ENCODE data around the gene KLHL21.

KLHL21 gene

GRCh38 chr1:6574818-6575217, 27.9 kb downstream of the KLHL21 start:
- H3K9ac ChIP-seq (ENCODE audit: low read length) = no peak overlapping the region
- no peak overlapping the region for H3K4me3 ChIP-seq (ENCODE audit: low read depth, low read length, poor library complexity, severe bottlenecking)
- H3K9me3 ChIP-seq (ENCODE audit: low read length) = peaks cover 10% of the 10 kb centered on the region
- peaks cover 47% of the 10 kb centered on the region for H3K4me1 ChIP-seq (ENCODE audit: insufficient read depth, low read length, severe bottlenecking)
- H3F3A ChIP-seq (ENCODE audit: insufficient read depth, low read length) = no peaks in the 10 kb centered on the region
- H3K4me2 ChIP-seq (ENCODE audit: low read length) = no peak overlapping the region
- no peaks in the 10 kb centered on the region for H3K27me3 ChIP-seq (ENCODE audit: insufficient read depth, low read length)
- peaks cover 11% of the 10 kb centered on the region for H3K36me3 ChIP-seq (ENCODE audit: insufficient read depth, low read length)
- H2AFZ ChIP-seq (ENCODE audit: low read length) = no peak overlapping the region
- TF ChIP-seq CTCF (IDR thresholded peaks at IDR 0.05; ENCODE audit: low read length) = no peak
- no peak for TF ChIP-seq EZH2 (IDR thresholded peaks at IDR 0.05; ENCODE audit: borderline replicate concordance, low read length)
- no peak overlapping the region for H3K27ac ChIP-seq (ENCODE audit: low read depth, low read length, poor library complexity, severe bottlenecking)
- no peaks in the 10 kb centered on the region for H3K79me2 ChIP-seq (ENCODE audit: insufficient read depth, low read length)
- H3K9me2 ChIP-seq (ENCODE audit: low read depth, low read length) = no peaks in the 10 kb centered on the region
- H4K20me1 ChIP-seq (ENCODE audit: insufficient read depth, low read length) = no peaks in the 10 kb centered on the region

GRCh38 chr1:6574025-6574620, 28.5 kb downstream of the KLHL21 start:
- H3K9ac ChIP-seq (ENCODE audit: low read length) = no peak overlapping the region
- no peaks in the 10 kb centered on the region for H3K79me2 ChIP-seq (ENCODE audit: insufficient read depth, low read length)
- H2AFZ ChIP-seq (ENCODE audit: low read length) = no peak overlapping the region
- no peak overlapping the region for H3K27ac ChIP-seq (ENCODE audit: low read depth, low read length, poor library complexity, severe bottlenecking)
- H3K4me3 ChIP-seq (ENCODE audit: low read depth, low read length, poor library complexity, severe bottlenecking) = no peak overlapping the region
- H3F3A ChIP-seq (ENCODE audit: insufficient read depth, low read length) = no peaks in the 10 kb centered on the region
- no peaks in the 10 kb centered on the region for H3K27me3 ChIP-seq (ENCODE audit: insufficient read depth, low read length)
- H3K36me3 ChIP-seq (ENCODE audit: insufficient read depth, low read length) = peaks cover 11% of the 10 kb centered on the region
- H4K20me1 ChIP-seq (ENCODE audit: insufficient read depth, low read length) = no peaks in the 10 kb centered on the region
- no peak for TF ChIP-seq EZH2 (IDR thresholded peaks at IDR 0.05; ENCODE audit: borderline replicate concordance, low read length)
- TF ChIP-seq CTCF (IDR thresholded peaks at IDR 0.05; ENCODE audit: low read length) = no peak
- no peak overlapping the region for H3K4me2 ChIP-seq (ENCODE audit: low read length)
- H3K4me1 ChIP-seq (ENCODE audit: insufficient read depth, low read length, severe bottlenecking) = peaks cover 49% of the 10 kb centered on the region
- H3K9me2 ChIP-seq (ENCODE audit: low read depth, low read length) = no peaks in the 10 kb centered on the region
- peaks cover 10% of the 10 kb centered on the region for H3K9me3 ChIP-seq (ENCODE audit: low read length)

GRCh38 chr1:6572653-6573383, 29.9 kb downstream of the KLHL21 start:
- Histone ChIP-seq H2AFZ (ENCODE audit: low read length) (no peak overlapping the region), H3K9me2 (ENCODE audit: low read depth, low read length) (no peaks in the 10 kb centered on the region), H3K4me1 (ENCODE audit: insufficient read depth, low read length, severe bottlenecking) (peaks cover 43% of the 10 kb centered on the region), H4K20me1 (ENCODE audit: insufficient read depth, low read length) (no peaks in the 10 kb centered on the region), H3K27me3 (ENCODE audit: insufficient read depth, low read length) (no peaks in the 10 kb centered on the region), H3K4me3 (ENCODE audit: low read depth, low read length, poor library complexity, severe bottlenecking) (no peak overlapping the region), H3K79me2 (ENCODE audit: insufficient read depth, low read length) (no peaks in the 10 kb centered on the region), H3K9ac (ENCODE audit: low read length) (no peak overlapping the region; the same call in 1 of the 2 replicates), H3K27ac (ENCODE audit: low read depth, low read length, poor library complexity, severe bottlenecking) (peak overlapping the region; percentile 28), H3F3A (ENCODE audit: insufficient read depth, low read length) (no peaks in the 10 kb centered on the region), H3K4me2 (ENCODE audit: low read length) (no peak overlapping the region), H3K9me3 (ENCODE audit: low read length) (peaks cover 12% of the 10 kb centered on the region), H3K36me3 (ENCODE audit: insufficient read depth, low read length) (peaks cover 11% of the 10 kb centered on the region)
- TF ChIP-seq EZH2 (IDR thresholded peaks at IDR 0.05; ENCODE audit: borderline replicate concordance, low read length) (no peak), CTCF (IDR thresholded peaks at IDR 0.05; ENCODE audit: low read length) (no peak)
